ENCODE results near the gene KCNJ6. TPM values are rescaled to one million over a fixed set of nuclear protein-coding genes. Genes with fewer than 3 reads are reported as not detected.

The KCNJ6 gene
- total and polyA plus RNA-seq, 7 donors, result under 0.01 to 0.01 TPM; not detected in 5

DNA sequence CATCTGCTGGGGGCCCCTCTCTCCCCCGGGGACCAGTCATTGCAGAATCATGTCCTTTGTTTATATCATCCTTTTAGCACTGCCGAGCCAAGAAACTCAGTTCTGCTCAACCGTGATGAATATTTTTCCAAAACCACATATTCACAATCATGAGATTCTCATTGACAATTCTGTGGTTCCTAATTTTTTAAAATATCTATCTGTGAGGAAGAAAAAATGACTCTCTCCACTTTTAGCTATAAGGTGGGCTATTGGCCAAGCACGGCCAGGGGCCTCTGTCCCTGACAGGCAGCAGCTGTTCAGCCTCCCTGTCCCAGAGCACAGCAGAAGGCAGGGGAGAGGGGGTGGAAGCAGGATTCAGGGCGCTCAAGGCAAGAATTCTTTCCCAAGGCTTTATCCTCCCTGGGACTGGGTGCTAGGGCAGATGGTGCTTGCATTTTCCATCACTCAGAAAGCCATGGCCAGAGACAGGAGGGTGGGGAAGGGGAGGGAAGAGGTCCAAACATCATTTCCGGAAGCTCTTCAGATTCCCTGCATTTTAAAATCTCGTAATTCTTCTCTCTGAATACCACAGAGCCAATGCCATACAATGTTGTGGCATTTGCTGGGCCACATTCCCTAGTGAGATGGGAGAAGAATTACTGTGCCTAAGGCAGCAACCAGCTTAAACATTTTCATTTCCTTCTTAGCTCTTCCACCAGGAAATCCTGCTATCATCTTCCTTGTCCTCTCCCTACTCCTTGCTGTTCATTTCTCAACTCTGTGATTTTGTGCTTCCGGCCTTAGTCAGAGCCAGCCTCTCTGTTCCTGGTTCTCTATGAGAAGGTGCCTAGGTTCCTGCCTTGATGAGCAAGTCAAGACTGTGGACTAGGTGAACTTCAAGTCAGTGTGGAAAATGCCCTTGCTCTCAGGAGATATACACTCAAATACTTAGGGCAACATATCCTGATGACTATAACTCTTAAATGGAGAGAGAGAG lies 60.3 kb downstream of the KCNJ6 start:
- TF ChIP-seq, protein P1, sequence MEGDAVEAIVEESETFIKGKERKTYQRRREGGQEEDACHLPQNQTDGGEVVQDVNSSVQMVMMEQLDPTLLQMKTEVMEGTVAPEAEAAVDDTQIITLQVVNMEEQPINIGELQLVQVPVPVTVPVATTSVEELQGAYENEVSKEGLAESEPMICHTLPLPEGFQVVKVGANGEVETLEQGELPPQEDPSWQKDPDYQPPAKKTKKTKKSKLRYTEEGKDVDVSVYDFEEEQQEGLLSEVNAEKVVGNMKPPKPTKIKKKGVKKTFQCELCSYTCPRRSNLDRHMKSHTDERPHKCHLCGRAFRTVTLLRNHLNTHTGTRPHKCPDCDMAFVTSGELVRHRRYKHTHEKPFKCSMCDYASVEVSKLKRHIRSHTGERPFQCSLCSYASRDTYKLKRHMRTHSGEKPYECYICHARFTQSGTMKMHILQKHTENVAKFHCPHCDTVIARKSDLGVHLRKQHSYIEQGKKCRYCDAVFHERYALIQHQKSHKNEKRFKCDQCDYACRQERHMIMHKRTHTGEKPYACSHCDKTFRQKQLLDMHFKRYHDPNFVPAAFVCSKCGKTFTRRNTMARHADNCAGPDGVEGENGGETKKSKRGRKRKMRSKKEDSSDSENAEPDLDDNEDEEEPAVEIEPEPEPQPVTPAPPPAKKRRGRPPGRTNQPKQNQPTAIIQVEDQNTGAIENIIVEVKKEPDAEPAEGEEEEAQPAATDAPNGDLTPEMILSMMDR (IDR thresholded peaks at IDR 0.05), result no peak
- ATAC-seq (no peak), DNase-seq (no peak)
- Histone ChIP-seq H3K36me3 (ENCODE audit: insufficient read depth in 1 of 2, low read depth in 1 of 2) (no peaks in the 10 kb centered on the region), H3K4me3 (no peak overlapping the region), H3K27ac (no peak overlapping the region), H3K9me3 (peaks cover 4% of the 10 kb centered on the region), H3K27me3 (ENCODE audit: insufficient read depth in 3 of 3, low read length in 2 of 3) (no peaks in the 10 kb centered on the region), H3K4me1 (no peaks in the 10 kb centered on the region)
- 18 to 25% (median 25%) methylated on average over 8 of the region's 8 CpGs for WGBS, 3 donors
- intact Hi-C loops (cut with DNase I), result no loop called here

DNA sequence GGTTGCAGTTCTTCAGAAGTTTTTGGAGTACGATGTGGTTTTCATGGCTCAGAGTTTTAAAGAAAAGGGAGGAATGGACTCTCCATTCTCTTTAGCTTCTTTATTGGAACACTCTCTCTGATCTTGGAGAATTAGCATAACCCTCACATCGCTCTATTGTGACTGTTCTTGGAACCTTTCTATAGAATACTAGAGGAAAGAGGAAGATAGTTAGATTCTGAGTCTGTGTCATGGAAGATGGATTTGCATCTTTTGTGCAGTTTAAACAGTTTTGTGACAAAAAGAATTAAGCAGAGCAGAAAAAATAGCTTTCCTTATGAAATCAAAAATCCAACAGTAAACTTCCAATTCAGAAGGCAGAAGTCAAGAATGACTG lies 61.0 kb downstream of the KCNJ6 start:
- DNase-seq (no peak), ATAC-seq (no peak)
- 70 to 73% (median 71%) methylated on average over 2 of the region's 2 CpGs for WGBS, 3 donors
- Histone ChIP-seq H3K4me1 (no peaks in the 10 kb centered on the region), H3K27me3 (ENCODE audit: insufficient read depth in 3 of 3, low read length in 2 of 3) (no peaks in the 10 kb centered on the region), H3K9me3 (peaks cover 4% of the 10 kb centered on the region), H3K36me3 (ENCODE audit: insufficient read depth in 1 of 2, low read depth in 1 of 2) (no peaks in the 10 kb centered on the region), H3K27ac (no peak overlapping the region), H3K4me3 (no peak overlapping the region)
- TF ChIP-seq, protein P1 (IDR thresholded peaks at IDR 0.05), result no peak
- intact Hi-C loops (cut with DNase I), result no loop called here

DNA sequence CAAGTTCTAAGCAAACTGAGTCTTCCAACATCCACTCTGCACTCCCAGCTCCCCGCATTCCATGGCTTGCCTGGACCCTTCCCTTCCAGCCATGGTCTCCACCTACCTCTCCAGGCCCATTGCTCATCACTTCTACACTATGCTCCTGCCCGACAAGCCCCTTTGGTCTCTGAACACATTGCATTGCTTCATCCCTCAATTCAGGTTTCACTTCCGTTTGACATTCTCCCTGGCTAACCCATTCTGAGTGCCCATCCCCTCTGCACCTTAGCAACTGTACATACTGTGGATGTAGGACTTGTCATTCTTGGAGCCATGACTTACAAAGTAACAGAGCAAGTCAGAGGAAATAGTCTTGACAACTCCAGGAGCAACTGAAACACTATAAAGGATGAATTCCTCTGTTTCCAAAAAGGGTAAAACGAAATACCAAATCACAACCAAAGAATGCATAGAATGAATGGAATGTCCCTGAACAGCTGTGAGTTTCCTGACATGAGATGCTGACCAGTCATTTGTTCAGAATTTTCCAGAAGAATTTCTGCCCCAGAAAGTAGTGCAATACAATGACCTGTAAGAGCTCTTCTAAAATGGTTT lies 66.7 kb downstream of the KCNJ6 start:
- ATAC-seq, result no peak
- H3K27me3 ChIP-seq (ENCODE audit: insufficient read depth in 3 of 3, low read length in 2 of 3), result no peaks in the 10 kb centered on the region
- TF ChIP-seq, protein P1 (IDR thresholded peaks at IDR 0.05), result no peak

DNA sequence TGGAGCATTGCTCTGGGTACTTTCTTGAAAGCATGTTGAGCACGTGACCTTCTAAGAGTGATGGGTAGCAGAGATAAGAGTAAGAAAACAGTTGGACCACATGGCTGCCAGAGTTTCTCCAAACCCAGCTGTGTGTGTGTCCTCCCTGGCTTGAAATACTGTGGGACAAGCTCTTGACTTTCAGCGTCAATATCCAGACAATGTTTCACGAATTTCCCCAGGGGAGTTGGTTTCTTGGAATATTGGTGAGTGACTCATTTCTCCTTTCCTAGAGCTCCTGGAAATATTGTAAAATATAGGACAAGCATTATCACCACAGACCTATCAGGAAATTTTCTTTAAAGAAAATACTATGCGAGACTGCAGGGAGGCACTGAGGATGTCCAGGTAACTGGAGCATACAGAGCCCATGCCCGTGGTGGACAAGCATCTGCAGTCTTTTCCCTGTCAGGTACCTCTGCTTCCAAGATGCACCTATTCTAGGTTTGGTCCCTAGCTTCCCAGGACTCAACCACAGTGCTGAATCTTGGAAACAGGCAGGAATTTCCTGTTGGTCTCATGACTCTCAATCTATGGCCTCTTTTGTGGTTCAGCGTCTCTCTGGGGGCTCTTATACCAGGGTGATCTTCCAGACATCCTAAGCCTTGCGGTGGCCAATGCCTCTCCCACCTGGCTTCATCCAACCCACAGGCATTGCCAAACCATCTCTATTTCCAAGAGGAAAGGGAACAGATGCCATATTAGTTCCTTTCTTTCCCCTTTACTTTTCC lies 67.4 kb downstream of the KCNJ6 start:
- no peaks in the 10 kb centered on the region for H3K36me3 ChIP-seq (ENCODE audit: insufficient read depth in 1 of 2, low read depth in 1 of 2)
- peaks cover 4% of the 10 kb centered on the region for H3K9me3 ChIP-seq
- no peaks in the 10 kb centered on the region for H3K27me3 ChIP-seq (ENCODE audit: insufficient read depth in 3 of 3, low read length in 2 of 3)
- 57 to 71% (median 58%) methylated on average over 7 of the region's 7 CpGs for WGBS, 3 donors
- H3K4me3 ChIP-seq, result no peak overlapping the region
- H3K27ac ChIP-seq, result no peak overlapping the region
- DNase-seq, result no peak
- intact Hi-C loops (cut with DNase I), result no loop called here
- TF ChIP-seq, protein P1 (IDR thresholded peaks at IDR 0.05), result no peak
- H3K4me1 ChIP-seq, result no peaks in the 10 kb centered on the region
- ATAC-seq, result no peak

More for the DNA sequence above, 66.7 kb downstream of the KCNJ6 start:
- no peak overlapping the region for H3K27ac ChIP-seq
- H3K4me3 ChIP-seq, result no peak overlapping the region
- intact Hi-C loops (cut with DNase I), result no loop called here
- DNase-seq, result no peak
- H3K9me3 ChIP-seq, result peaks cover 4% of the 10 kb centered on the region
- no peaks in the 10 kb centered on the region for H3K36me3 ChIP-seq (ENCODE audit: insufficient read depth in 1 of 2, low read depth in 1 of 2)
- H3K4me1 ChIP-seq, result no peaks in the 10 kb centered on the region
- 48 to 68% (median 52%) methylated on average over 4 of the region's 4 CpGs for WGBS, 3 donors
